ENCODE measurements around the gene M6PR. TPM values are rescaled to one million over a fixed set of nuclear protein-coding genes. Genes with fewer than 3 reads are reported as not detected.

The M6PR gene
- polyA plus RNA-seq, 1 donor (not counting 4 experiments of a cell fraction or from before 2014, with no cell fraction given): 127 TPM

GRCh38 chr12:8913702-8914032, 35.8 kb downstream of the M6PR start:
- H3K27me3 ChIP-seq (ENCODE audit: control insufficient read depth, extremely low read depth, insufficient read depth, low read length): no peaks in the 10 kb centered on the region
- dilution Hi-C loops (cut with MboI; ENCODE audit: extremely low pct_ligation_motif_present, low sequenced_read_pairs): no loop called here
- peak overlapping the region; percentile 44 for H3K27ac ChIP-seq (ENCODE audit: control insufficient read depth, insufficient read depth, low read length)
- H3K4me1 ChIP-seq (ENCODE audit: control insufficient read depth, extremely low read depth, insufficient read depth, low read length): peaks cover 22% of the 10 kb centered on the region
- H3K4me3 ChIP-seq (ENCODE audit: control insufficient read depth in 2 of 3, extremely low read depth in 1 of 3, insufficient read depth in 2 of 3, low read depth in 1 of 3, low read length in 3 of 3): peak overlapping the region; percentile 51 to 88 (median 72)
- no peak for TF ChIP-seq EZH2 (IDR thresholded peaks at IDR 0.05; ENCODE audit: low read length)
- TF ChIP-seq CTCF (optimal IDR thresholded peaks at IDR 0.05 in 1 of 3, IDR thresholded peaks at IDR 0.05 in 1 of 3, conservative IDR thresholded peaks at IDR 0.05 in 1 of 3; ENCODE audit: extremely low read depth in 1 of 3, insufficient read depth in 2 of 3, low read length in 3 of 3): no peak
- H3K4me2 ChIP-seq (ENCODE audit: control insufficient read depth, extremely low read depth, insufficient read depth, low read depth, low read length): peak overlapping the region; percentile 89
- H4K20me1 ChIP-seq (ENCODE audit: control insufficient read depth, extremely low read depth, insufficient read depth, low read length): no peaks in the 10 kb centered on the region
- FAIRE-seq: peak; percentile 61
- peaks cover 2% of the 10 kb centered on the region for H3K79me2 ChIP-seq (ENCODE audit: control insufficient read depth, insufficient read depth, low read length)
- no peaks in the 10 kb centered on the region for H3K9me1 ChIP-seq (ENCODE audit: control insufficient read depth, extremely low read depth, insufficient read depth, low read length)
- H3K36me3 ChIP-seq (ENCODE audit: control insufficient read depth in 2 of 2, extremely low read depth in 1 of 2, insufficient read depth in 2 of 2, low read length in 2 of 2): no peaks in the 10 kb centered on the region
- DNase-seq (ENCODE audit: low read depth, low spot score): no peak
- no peaks in the 10 kb centered on the region for H3K9me3 ChIP-seq (ENCODE audit: control insufficient read depth, low read depth, low read length)
- H2AFZ ChIP-seq (ENCODE audit: control insufficient read depth, low read length): peak overlapping the region; percentile 91
- peak overlapping the region; percentile 61 for H3K9ac ChIP-seq (ENCODE audit: control insufficient read depth, extremely low read depth, insufficient read depth, low read length)

GRCh38 chr12:8912914-8913313, 36.5 kb downstream of the M6PR start:
- dilution Hi-C loops (cut with MboI; ENCODE audit: extremely low pct_ligation_motif_present, low sequenced_read_pairs): no loop called here
- H3K27ac ChIP-seq (ENCODE audit: control insufficient read depth, insufficient read depth, low read length): no peak overlapping the region

More at GRCh38 chr12:8912914-8913313, 36.5 kb downstream of the M6PR start:
- H4K20me1 ChIP-seq (ENCODE audit: control insufficient read depth, extremely low read depth, insufficient read depth, low read length): no peaks in the 10 kb centered on the region
- H3K4me1 ChIP-seq (ENCODE audit: control insufficient read depth, extremely low read depth, insufficient read depth, low read length): peaks cover 22% of the 10 kb centered on the region
- H3K4me3 ChIP-seq (ENCODE audit: control insufficient read depth in 2 of 3, extremely low read depth in 1 of 3, insufficient read depth in 2 of 3, low read depth in 1 of 3, low read length in 3 of 3): peak overlapping the region in 2 of 3 experiments; percentile 16 to 88
- no peak overlapping the region for H3K9ac ChIP-seq (ENCODE audit: control insufficient read depth, extremely low read depth, insufficient read depth, low read length)
- H3K9me1 ChIP-seq (ENCODE audit: control insufficient read depth, extremely low read depth, insufficient read depth, low read length): no peaks in the 10 kb centered on the region
- H3K27me3 ChIP-seq (ENCODE audit: control insufficient read depth, extremely low read depth, insufficient read depth, low read length): no peaks in the 10 kb centered on the region
- H3K4me2 ChIP-seq (ENCODE audit: control insufficient read depth, extremely low read depth, insufficient read depth, low read depth, low read length): peak overlapping the region; percentile 89
- FAIRE-seq (peak; percentile 82), DNase-seq (ENCODE audit: low read depth, low spot score) (peak; percentile 28)
- peaks cover 2% of the 10 kb centered on the region for H3K79me2 ChIP-seq (ENCODE audit: control insufficient read depth, insufficient read depth, low read length)
- H3K9me3 ChIP-seq (ENCODE audit: control insufficient read depth, low read depth, low read length): no peaks in the 10 kb centered on the region
- no peaks in the 10 kb centered on the region for H3K36me3 ChIP-seq (ENCODE audit: control insufficient read depth in 2 of 2, extremely low read depth in 1 of 2, insufficient read depth in 2 of 2, low read length in 2 of 2)
- peak; percentile 18 to 55 (median 43) for TF ChIP-seq CTCF (optimal IDR thresholded peaks at IDR 0.05 in 1 of 3, IDR thresholded peaks at IDR 0.05 in 1 of 3, conservative IDR thresholded peaks at IDR 0.05 in 1 of 3; ENCODE audit: extremely low read depth in 1 of 3, insufficient read depth in 2 of 3, low read length in 3 of 3)
- TF ChIP-seq EZH2 (IDR thresholded peaks at IDR 0.05; ENCODE audit: low read length): no peak
- H2AFZ ChIP-seq (ENCODE audit: control insufficient read depth, low read length): peak overlapping the region; percentile 91
